PFSK-1 (cell line): ENCODE data around the gene NFATC3.

Experiments used
- FOXP2 ChIP-seq: optimal IDR thresholded peaks from 2 replicates; pipeline ENCODE3; 2011; ENCODE audit warnings: borderline replicate concordance, control low read depth, inconsistent platforms; ENCODE audit not compliant: insufficient read depth; ENCODE audit errors: extremely low read length, extremely low read depth
- POLR2AphosphoS5 ChIP-seq: IDR thresholded peaks from 2 replicates; pipeline ENCODE4 v1.6.1; 2012; ENCODE audit warnings: low read depth, mild to moderate bottlenecking, control low read depth, low read length, moderate library complexity
- REST ChIP-seq, 2 experiments: IDR thresholded peaks; 2 replicates each; pipeline versions ENCODE4 v1.6.1 to v1.8.0; 2011 to 2012; ENCODE audit warnings: low read depth in 2 of 2, low read length in 2 of 2, control low read depth in 1 of 2, inconsistent platforms in 1 of 2, mild to moderate bottlenecking in 1 of 2, moderate library complexity in 1 of 2; ENCODE audit not compliant: insufficient read depth in 1 of 2
- SIN3A ChIP-seq: IDR thresholded peaks from 2 replicates; pipeline ENCODE4 v1.6.1; 2012; ENCODE audit warnings: mild to moderate bottlenecking, low read length, moderate library complexity, borderline replicate concordance; ENCODE audit not compliant: insufficient read depth
- TAF1 ChIP-seq: IDR thresholded peaks from 2 replicates; pipeline ENCODE4 v1.6.1; 2012; ENCODE audit warnings: low read length, control low read depth, borderline replicate concordance; ENCODE audit not compliant: insufficient read depth

NFATC3 gene

GRCh38 chr16:68257906-68258800 lies 173.0 kb downstream of the NFATC3 start:
- TF ChIP-seq REST (IDR thresholded peaks at IDR 0.05; ENCODE audit: insufficient read depth in 1 of 2, low read depth in 2 of 2, low read length in 2 of 2) (no peak), TAF1 (no peak), POLR2AphosphoS5 (no peak), SIN3A (no peak), FOXP2 (no peak)

DNA sequence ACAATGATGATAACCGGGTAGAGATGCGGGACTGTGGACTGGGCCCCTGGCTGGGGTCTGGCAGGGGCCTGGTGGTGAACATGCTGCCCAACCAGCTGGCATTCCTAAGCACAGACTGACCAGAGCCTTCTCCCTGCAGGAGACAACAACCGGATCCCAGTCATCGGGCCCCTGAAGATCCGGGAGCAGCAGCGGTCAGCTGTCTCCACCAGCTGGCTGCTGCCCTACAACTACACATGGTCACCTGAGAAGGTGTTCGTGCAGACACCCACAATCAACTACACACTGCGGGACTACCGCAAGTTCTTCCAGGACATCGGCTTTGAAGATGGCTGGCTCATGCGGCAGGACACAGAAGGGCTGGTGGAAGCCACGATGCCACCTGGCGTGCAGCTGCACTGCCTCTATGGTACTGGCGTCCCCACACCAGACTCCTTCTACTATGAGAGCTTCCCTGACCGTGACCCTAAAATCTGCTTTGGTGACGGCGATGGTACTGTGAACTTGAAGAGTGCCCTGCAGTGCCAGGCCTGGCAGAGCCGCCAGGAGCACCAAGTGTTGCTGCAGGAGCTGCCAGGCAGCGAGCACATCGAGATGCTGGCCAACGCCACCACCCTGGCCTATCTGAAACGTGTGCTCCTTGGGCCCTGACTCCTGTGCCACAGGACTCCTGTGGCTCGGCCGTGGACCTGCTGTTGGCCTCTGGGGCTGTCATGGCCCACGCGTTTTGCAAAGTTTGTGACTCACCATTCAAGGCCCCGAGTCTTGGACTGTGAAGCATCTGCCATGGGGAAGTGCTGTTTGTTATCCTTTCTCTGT lies 174.0 kb downstream of the NFATC3 start:
- TF ChIP-seq SIN3A (no peak), REST (IDR thresholded peaks at IDR 0.05; ENCODE audit: insufficient read depth in 1 of 2, low read depth in 2 of 2, low read length in 2 of 2) (no peak)

DNA sequence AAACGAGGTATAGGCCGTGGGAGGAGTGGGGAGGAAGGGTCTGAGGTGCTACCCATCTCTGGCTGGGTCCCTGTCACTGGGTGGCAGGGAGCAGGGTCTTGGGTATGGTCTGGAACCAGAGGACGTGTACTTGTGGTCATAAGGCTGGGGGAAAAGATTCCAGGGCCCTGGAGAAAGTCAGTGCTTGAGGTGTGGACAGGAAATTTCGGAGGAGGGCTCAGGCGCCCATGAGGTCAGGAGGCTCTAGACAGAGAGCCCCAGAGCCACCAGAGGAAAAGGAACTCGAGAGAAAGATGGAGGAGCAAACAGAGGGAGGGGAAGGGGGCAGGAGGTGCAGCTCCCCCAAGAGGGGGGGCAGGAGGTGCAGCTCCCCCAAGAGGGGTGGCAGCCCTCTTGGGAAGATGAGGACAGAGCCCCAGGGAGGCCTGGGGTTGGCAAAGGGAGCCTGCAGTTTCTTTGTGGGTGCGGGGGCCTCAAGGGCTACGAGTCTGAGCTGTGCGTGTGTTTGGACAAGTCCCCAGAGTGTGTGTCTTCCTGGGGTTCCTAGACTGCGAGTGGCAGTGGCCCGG lies 178.5 kb downstream of the NFATC3 start:
- no peak for TF ChIP-seq SIN3A
- no peak for TF ChIP-seq TAF1
- TF ChIP-seq POLR2AphosphoS5: no peak
- TF ChIP-seq FOXP2: no peak
- TF ChIP-seq REST (IDR thresholded peaks at IDR 0.05; ENCODE audit: insufficient read depth in 1 of 2, low read depth in 2 of 2, low read length in 2 of 2): no peak

- TF ChIP-seq TAF1 (0 out of 2 replicates have a peak, but pooled peaks have one; percentile 59), FOXP2 (peak; percentile 18), POLR2AphosphoS5 (peak; percentile 55; the same call in 1 of the 2 replicates), REST (IDR thresholded peaks at IDR 0.05; ENCODE audit: insufficient read depth in 1 of 2, low read depth in 2 of 2, low read length in 2 of 2) (no peak)
Observed at GRCh38 chr16:68264128-68265077, 179.2 kb downstream of the NFATC3 start, which contains the start of gene SLC7A6. TSS of gene SLC7A6 (plus strand) at chr16:68264526. CDS start at chr16:68274727, 10,201 bp downstream.
